GM19324 (cell line): ENCODE data around the gene C10orf67.
"Not testable (repeated sequence)": the region's sequence is repeated elsewhere in the genome, so short reads cannot be mapped to it uniquely, and the experiment has no call there.

Experiments
- ATAC-seq: cut with Tn5 transposase; IDR thresholded peaks from one replicate; pipeline ENCODE4 v1.9.1; 2021; ENCODE audit warnings: mild to moderate bottlenecking, moderate library complexity; ENCODE audit not compliant: unreplicated experiment, low FRiP score

Gene C10orf67

GRCh38 chr10:23326544-23327307, 17.9 kb downstream of the C10orf67 start:
- no peak for ATAC-seq

- ATAC-seq: peak; percentile 94
Observed at GRCh38 chr10:23325132-23325531, 19.5 kb downstream of the C10orf67 start.

GRCh38 chr10:23324351-23324750, 20.2 kb downstream of the C10orf67 start:
- no peak for ATAC-seq

GRCh38 chr10:23322082-23322481, 22.5 kb downstream of the C10orf67 start:
- no peak for ATAC-seq

GRCh38 chr10:23319835-23320234, 24.8 kb downstream of the C10orf67 start:
- no peak for ATAC-seq

GRCh38 chr10:23318359-23318758, 26.2 kb downstream of the C10orf67 start:
- no peak for ATAC-seq

- ATAC-seq: no peak
Observed at GRCh38 chr10:23317416-23317815, 27.2 kb downstream of the C10orf67 start.

- ATAC-seq: no peak
Observed at GRCh38 chr10:23316406-23316805, 28.2 kb downstream of the C10orf67 start.

- ATAC-seq: no peak
Observed at GRCh38 chr10:23315966-23316365, 28.6 kb downstream of the C10orf67 start.

GRCh38 chr10:23314835-23315239, 29.8 kb downstream of the C10orf67 start:
- ATAC-seq: no peak

GRCh38 chr10:23311034-23311433, 33.6 kb downstream of the C10orf67 start:
- ATAC-seq: no peak

- ATAC-seq: no peak
Observed at GRCh38 chr10:23310404-23310803, 34.2 kb downstream of the C10orf67 start.

GRCh38 chr10:23299961-23300360, 44.6 kb downstream of the C10orf67 start:
- not testable (repeated sequence) for ATAC-seq

GRCh38 chr10:23294638-23295247, 49.9 kb downstream of the C10orf67 start:
- no peak for ATAC-seq

GRCh38 chr10:23293973-23294590, 50.5 kb downstream of the C10orf67 start:
- no peak for ATAC-seq

- ATAC-seq: peak; percentile 82
Observed at GRCh38 chr10:23293145-23293724, 51.4 kb downstream of the C10orf67 start.

GRCh38 chr10:23291551-23292334, 52.9 kb downstream of the C10orf67 start:
- no peak for ATAC-seq

- ATAC-seq: no peak
Observed at GRCh38 chr10:23284674-23285335, 59.8 kb downstream of the C10orf67 start.

GRCh38 chr10:23284155-23284554, 60.4 kb downstream of the C10orf67 start:
- ATAC-seq: no peak

GRCh38 chr10:23283680-23284079, 60.9 kb downstream of the C10orf67 start:
- ATAC-seq: no peak
